ENCODE measurements around the gene DCBLD2. TPM values are rescaled to one million over a fixed set of nuclear protein-coding genes. Genes with fewer than 3 reads are reported as not detected.

The DCBLD2 gene
- total RNA-seq, 1 experiment from 2014 or later = 112 TPM

DNA sequence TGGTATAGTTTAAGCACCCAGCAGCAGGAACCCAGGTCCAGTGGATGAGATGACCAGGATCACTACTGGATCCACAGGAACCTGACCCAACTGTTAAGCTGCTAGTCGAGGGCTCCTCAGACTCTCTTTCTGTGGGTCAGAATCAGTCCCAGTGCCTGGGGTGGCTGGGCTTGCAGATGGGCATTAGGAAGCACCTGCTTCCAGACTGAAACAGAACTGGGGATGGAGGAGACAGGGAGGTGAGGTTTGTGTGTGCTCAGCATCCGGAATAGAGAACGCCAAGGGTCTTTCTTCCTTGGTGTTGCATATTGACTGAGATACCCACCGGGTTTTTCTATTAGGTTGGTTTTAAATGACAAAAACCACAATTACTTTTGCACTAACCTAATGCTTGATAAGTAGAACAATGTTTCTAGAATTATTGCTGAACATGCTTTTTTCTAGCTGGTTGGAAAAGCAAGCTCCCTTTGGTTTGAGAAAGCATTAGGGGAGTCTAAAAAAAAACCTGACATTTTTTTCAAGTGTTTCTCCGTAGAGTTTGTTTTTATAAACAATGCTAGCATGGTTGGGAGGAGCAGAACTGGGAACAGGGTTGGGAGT is 137.6 kb downstream of the DCBLD2 start:
- intact Hi-C loops (cut with micrococcal nuclease; ENCODE audit: unreplicated experiment) = no loop called here
- POLR2A ChIA-PET (ENCODE audit: unreplicated experiment) = no interaction called here

DNA sequence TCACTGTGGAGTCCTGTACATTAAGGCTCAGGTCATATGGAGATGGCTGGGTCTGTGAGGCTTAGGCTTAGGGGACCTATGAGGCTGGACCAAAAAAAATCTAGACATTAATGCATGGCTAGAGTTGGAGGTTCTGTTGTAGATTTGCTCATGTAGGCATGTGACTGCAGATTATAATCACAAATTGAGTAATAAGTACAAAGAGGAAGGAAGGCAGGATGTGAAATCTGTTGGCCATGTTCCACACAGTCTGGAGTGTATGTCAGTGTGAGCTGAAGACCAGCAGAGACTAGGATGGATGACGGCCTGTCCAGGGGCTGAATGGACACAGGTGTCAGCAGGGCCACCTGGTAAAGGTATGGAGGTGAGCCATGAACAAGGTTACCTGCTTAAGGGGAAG is 138.4 kb downstream of the DCBLD2 start, which contains the start of gene ST3GAL6:
Gene ST3GAL6, plus strand, starts transcription at position 265 of the 400 bp plus-strand sequence. CDS start 5,101 bp downstream, outside the sequence.
- ChIA-PET CTCF (no interaction called here), POLR2A (ENCODE audit: unreplicated experiment) (no interaction called here)
- no peak within 1 kb of the TSS for H2AFZ ChIP-seq
- H3K9me2 ChIP-seq (ENCODE audit: insufficient read depth) = no peaks in the 10 kb centered on the region
- H3K4me3 ChIP-seq = no peak within 1 kb of the TSS
- no peak for DNase-seq
- H3K4me2 ChIP-seq = no peak within 1 kb of the TSS
- no peaks in the 10 kb centered on the region for H3F3A ChIP-seq (ENCODE audit: insufficient read depth, low read depth)
- H3K79me2 ChIP-seq (ENCODE audit: low read depth) = no peaks in the 10 kb centered on the region
- no peaks in the 10 kb centered on the region for H4K20me1 ChIP-seq (ENCODE audit: insufficient read depth)
- intact Hi-C loops (cut with micrococcal nuclease; ENCODE audit: unreplicated experiment) = no loop called here
- no peak within 1 kb of the TSS for H3K27ac ChIP-seq
- no peaks in the 10 kb centered on the region for H3K27me3 ChIP-seq (ENCODE audit: insufficient read depth, low read depth)
- no peaks in the 10 kb centered on the region for H3K4me1 ChIP-seq (replicated peaks; ENCODE audit: insufficient read depth)
- H3K9me3 ChIP-seq (ENCODE audit: insufficient read depth, low read depth) = no peaks in the 10 kb centered on the region
- BruUV-seq (replicated peaks) = no TSS peak
- TF ChIP-seq, protein P1, sequence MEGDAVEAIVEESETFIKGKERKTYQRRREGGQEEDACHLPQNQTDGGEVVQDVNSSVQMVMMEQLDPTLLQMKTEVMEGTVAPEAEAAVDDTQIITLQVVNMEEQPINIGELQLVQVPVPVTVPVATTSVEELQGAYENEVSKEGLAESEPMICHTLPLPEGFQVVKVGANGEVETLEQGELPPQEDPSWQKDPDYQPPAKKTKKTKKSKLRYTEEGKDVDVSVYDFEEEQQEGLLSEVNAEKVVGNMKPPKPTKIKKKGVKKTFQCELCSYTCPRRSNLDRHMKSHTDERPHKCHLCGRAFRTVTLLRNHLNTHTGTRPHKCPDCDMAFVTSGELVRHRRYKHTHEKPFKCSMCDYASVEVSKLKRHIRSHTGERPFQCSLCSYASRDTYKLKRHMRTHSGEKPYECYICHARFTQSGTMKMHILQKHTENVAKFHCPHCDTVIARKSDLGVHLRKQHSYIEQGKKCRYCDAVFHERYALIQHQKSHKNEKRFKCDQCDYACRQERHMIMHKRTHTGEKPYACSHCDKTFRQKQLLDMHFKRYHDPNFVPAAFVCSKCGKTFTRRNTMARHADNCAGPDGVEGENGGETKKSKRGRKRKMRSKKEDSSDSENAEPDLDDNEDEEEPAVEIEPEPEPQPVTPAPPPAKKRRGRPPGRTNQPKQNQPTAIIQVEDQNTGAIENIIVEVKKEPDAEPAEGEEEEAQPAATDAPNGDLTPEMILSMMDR (conservative IDR thresholded peaks at IDR 0.05) = no peak
- no peak for TF ChIP-seq EZH2 (IDR thresholded peaks at IDR 0.05; ENCODE audit: low read depth)
- no peaks in the 10 kb centered on the region for H3K36me3 ChIP-seq (ENCODE audit: low read depth)

More for the DNA sequence above, 137.6 kb downstream of the DCBLD2 start:
- H3K4me1 ChIP-seq (replicated peaks; ENCODE audit: insufficient read depth) = no peaks in the 10 kb centered on the region
- H4K20me1 ChIP-seq (ENCODE audit: insufficient read depth) = no peaks in the 10 kb centered on the region
- H3K9me2 ChIP-seq (ENCODE audit: insufficient read depth) = no peaks in the 10 kb centered on the region
- no peak overlapping the region for H2AFZ ChIP-seq
- CTCF ChIA-PET = no interaction called here
- no peaks in the 10 kb centered on the region for H3F3A ChIP-seq (ENCODE audit: insufficient read depth, low read depth)
- H3K27me3 ChIP-seq (ENCODE audit: insufficient read depth, low read depth) = no peaks in the 10 kb centered on the region
- no peak for DNase-seq
- no peaks in the 10 kb centered on the region for H3K9me3 ChIP-seq (ENCODE audit: insufficient read depth, low read depth)
- no peak overlapping the region for H3K4me3 ChIP-seq
- no peaks in the 10 kb centered on the region for H3K36me3 ChIP-seq (ENCODE audit: low read depth)
- H3K4me2 ChIP-seq = no peak overlapping the region
- no peaks in the 10 kb centered on the region for H3K79me2 ChIP-seq (ENCODE audit: low read depth)
- no peak overlapping the region for H3K27ac ChIP-seq
- no TSS peak for BruUV-seq (replicated peaks)
- TF ChIP-seq EZH2 (IDR thresholded peaks at IDR 0.05; ENCODE audit: low read depth) = no peak
- TF ChIP-seq, protein P1 (conservative IDR thresholded peaks at IDR 0.05) = no peak

DNA sequence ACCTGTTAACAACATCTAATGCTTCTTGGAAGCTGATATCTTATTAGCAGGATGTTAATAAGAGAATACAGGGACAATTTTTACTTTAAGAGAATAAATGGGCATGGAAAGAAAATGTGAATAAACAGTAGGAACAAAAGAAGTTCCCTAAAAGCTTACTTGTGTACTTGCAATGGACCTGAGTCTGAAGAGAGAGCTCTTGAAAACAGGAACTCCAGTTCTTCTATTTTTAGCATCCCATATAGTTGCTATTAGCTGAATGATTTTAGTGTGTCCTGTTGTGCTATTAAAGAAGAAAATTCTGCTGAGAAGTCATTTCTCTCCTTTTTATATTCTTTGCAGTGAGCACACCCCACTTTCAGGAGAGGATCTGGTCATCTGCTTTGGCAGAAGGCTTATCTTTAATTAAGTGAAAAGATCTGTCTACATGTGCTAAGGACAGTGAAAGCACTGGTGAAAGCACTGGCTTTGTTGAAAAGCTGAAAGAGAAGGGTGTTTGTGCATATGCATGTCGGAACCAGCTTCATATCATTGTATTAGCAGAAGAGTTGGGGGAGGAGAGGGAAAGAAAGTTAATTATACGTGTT is 139.8 kb downstream of the DCBLD2 start:
- H3K27me3 ChIP-seq (ENCODE audit: insufficient read depth, low read depth) = no peaks in the 10 kb centered on the region
- DNase-seq = no peak
- POLR2A ChIA-PET (ENCODE audit: unreplicated experiment) = no interaction called here
- H3K4me3 ChIP-seq = no peak overlapping the region
- no peaks in the 10 kb centered on the region for H3K9me3 ChIP-seq (ENCODE audit: insufficient read depth, low read depth)
- H3K9me2 ChIP-seq (ENCODE audit: insufficient read depth) = no peaks in the 10 kb centered on the region
- no peaks in the 10 kb centered on the region for H3K79me2 ChIP-seq (ENCODE audit: low read depth)
- TF ChIP-seq, protein P1 (conservative IDR thresholded peaks at IDR 0.05) = no peak
- no peak for TF ChIP-seq EZH2 (IDR thresholded peaks at IDR 0.05; ENCODE audit: low read depth)
- no peaks in the 10 kb centered on the region for H3K36me3 ChIP-seq (ENCODE audit: low read depth)
- H4K20me1 ChIP-seq (ENCODE audit: insufficient read depth) = no peaks in the 10 kb centered on the region
- intact Hi-C loops (cut with micrococcal nuclease; ENCODE audit: unreplicated experiment) = no loop called here
- no peaks in the 10 kb centered on the region for H3K4me1 ChIP-seq (replicated peaks; ENCODE audit: insufficient read depth)
- no peak overlapping the region for H3K27ac ChIP-seq
- no TSS peak for BruUV-seq (replicated peaks)
- H2AFZ ChIP-seq = no peak overlapping the region
- H3K4me2 ChIP-seq = no peak overlapping the region
- CTCF ChIA-PET = no interaction called here
- no peaks in the 10 kb centered on the region for H3F3A ChIP-seq (ENCODE audit: insufficient read depth, low read depth)
